HG03457 (cell line): ENCODE measurements around the gene FAM118B.

Source experiments
- ATAC-seq: cut with Tn5 transposase; IDR thresholded peaks from one replicate; pipeline ENCODE4 v1.9.1; 2021; ENCODE audit warnings: moderate number of reproducible peaks; ENCODE audit not compliant: unreplicated experiment

The FAM118B gene

DNA sequence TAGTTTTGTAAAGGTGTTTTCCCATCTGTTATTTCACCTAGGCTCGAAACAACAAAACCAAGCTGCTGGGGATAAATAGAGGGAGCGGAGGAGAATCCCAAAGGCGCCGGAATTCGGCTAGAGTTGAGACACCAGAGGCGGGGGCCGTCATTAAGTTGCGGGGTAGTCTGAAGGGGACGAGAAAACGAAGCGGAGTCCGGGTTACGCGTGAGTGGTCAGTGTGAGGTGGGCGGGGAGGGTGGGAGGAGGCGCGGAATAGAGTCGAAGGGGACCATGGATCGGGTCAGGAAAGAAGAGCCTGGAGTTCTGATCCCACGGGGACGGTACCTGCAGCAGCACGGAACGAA is 56.8 kb downstream of the FAM118B start:
- ATAC-seq = no peak

DNA sequence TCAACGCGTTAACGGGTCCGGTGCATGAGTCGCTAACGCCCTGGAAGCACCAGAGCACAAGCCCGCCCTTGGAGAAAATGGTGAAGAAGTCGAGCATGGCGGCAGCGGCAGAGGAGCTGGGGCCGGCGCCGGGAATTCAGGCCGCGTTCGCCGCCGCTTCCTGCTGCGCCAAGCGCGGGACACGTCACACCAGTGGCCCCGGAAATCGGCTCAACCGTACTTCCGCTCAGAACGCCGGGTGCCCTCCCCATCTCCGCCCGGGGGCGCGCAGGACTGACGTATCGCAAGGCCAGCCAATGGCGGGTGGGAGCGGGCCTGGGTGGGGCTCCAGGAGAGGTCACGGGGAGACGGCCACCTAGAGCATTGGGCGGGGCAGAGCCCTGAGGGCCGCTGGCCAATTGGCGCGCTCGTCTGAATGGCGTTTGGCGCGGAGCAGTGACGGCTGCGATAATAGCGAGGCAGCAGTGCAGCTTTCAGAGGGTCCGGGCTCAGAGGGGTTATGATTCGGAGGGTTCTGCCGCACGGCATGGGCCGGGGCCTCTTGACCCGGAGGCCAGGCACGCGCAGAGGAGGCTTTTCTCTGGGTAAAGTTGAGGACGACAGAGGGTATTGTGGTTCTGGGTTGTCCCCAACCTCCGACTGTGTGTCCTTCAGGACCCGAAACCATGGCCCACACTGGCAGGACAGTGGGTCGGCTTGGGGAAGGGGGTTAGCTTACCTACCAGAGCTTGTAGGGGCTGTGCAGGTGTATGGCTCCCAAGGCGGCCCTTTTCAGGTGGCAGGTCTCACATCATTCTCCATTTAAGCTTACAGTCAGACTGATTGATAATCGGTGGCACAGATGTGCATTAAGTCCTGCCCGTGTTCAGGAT is 57.4 kb downstream of the FAM118B start, which contains the start of the genes FOXRED1 and SRPRA:
TSS of gene FOXRED1 (plus strand) at position 447 of the 872 bp plus-strand sequence. CDS start at position 500, 53 bp downstream.
TSS of gene SRPRA (minus strand) at position 188 of the 872 bp plus-strand sequence. CDS start at position 97, 91 bp downstream.
- peak; percentile 97 for ATAC-seq

DNA sequence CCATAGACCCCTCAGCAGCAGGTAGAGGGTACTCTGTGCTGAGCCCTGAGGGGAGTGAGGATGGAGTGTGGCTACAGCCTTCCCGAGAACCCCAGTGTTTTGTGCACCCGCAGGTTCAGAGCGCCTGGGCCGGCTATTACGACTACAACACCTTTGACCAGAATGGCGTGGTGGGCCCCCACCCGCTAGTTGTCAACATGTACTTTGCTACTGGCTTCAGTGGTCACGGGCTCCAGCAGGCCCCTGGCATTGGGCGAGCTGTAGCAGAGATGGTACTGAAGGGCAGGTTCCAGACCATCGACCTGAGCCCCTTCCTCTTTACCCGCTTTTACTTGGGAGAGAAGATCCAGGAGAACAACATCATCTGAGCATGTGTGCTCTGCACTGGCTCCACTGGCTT is 65.7 kb downstream of the FAM118B start:
- no peak for ATAC-seq

DNA sequence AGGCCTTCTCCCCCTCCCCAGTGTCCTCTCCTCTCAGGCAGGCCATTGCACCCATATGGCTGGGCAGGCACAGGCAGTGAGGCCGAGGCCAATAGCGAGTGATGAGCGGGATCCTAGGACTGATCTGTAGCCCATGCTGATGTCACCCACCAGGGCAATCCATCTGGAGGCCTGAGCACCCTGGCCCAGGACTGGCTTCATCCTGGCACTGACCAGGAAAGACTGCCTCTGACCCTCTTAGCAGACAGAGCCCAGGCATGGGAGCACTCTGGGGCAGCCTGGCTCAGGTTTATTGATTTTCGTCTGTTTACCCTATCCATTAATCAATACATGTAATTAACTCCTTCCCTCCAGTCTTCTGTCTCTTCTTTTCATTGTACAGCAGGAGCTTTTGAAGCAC is 66.2 kb downstream of the FAM118B start:
- no peak for ATAC-seq

DNA sequence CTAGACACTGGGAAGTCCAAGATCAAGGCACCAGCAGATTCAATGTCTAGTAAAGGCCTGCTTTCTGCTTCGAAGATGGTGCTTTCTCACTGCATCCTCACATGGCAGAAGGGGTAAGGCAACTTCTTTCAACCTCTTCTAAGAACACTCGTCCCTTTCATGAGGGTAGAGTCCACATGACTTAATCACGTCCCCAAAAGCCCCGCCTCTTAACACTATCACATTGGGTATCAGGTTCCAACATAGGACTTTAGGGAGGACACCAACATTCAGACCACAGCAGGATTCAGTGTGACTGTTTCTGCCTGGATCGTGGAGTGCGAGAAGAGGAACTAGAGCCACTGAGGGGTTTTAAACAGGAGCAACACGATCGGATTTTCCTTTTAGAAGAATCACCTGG is 67.6 kb downstream of the FAM118B start:
- no peak for ATAC-seq

DNA sequence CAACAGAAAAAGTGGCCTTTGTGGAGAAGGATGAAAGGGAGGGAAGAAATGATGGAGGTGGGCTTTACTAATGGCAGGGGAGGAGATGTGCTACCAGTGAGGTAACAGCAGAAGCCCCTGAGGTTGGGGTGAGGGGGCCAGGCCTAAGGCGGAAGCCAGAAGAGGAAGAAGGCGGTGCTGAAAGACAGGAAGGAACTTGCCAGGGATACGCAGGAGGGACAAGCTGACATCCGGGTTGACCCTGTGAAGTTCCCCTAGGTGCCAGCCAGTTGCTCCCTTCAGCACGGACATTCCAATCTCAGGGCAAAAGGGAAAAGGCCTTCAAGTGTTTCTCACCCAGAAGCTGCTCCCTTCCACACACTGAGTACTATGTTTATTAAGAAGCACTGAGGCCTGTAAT is 69.0 kb downstream of the FAM118B start:
- ATAC-seq = no peak

DNA sequence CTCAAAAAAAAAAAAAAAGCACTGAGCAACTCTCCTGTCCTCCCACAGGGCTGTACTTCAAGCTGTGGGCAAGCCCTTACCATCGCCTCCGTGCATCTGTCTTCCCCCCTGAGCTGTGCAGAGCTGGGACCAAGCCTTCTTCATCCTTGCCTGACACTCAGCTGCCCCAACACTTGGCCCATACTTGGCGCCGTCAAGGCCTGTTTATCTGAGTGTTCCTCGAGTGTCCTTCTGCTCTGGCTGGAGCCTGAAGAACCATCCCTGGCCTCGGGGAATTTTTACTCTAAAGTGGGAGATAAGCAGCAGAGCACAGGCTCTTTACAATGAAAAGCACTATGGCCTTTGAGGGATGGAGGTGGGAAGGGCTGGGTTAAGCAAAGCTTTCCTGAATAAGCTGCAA is 69.7 kb downstream of the FAM118B start:
- ATAC-seq = no peak

- ATAC-seq = no peak
Observed at GRCh38 chr11:126281666-126282175, 70.1 kb downstream of the FAM118B start.

DNA sequence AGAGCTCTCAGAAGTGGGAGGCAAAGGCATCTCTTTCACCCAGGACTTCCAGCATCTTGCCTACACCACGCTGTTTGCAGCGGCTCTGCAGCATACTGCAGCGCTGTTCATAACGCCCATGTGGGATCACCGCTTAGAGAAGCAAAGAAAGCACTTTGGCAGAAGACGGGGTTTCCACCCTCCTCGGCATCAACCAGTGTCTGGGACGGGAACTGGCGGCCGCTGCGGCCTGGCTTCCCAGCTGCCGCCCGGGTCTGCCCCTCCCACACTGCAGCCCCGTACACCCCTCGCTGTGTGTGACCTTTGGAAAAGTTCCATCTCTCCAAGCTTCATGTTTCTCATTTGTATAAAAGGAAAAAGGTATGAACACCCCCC is 70.8 kb downstream of the FAM118B start:
- ATAC-seq = no peak

- no peak for ATAC-seq
Observed at GRCh38 chr11:126282736-126283591, 71.4 kb downstream of the FAM118B start, which contains the start of gene TIRAP. Gene TIRAP (plus strand): TSS chr11:126283093. CDS start chr11:126290895, 7,802 bp downstream.

DNA sequence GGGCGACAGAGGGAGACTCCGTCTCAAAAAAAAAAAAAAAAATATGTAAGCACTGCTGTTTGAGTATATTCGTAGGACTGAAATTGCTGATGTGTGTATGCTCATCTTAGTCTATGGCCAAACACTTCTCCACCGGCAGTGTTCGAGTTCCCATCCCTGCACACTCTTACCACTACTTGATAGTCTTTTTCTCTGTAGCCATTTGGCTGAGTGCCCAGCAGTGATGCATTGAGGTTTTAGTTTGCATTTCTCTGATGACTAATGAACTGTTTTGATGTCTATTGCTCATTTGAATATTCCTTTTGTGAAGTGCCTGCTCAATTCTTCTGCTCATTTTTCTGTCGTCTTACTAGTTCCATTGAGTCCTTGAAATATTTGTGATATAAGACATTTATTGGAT is 73.2 kb downstream of the FAM118B start:
- peak; percentile 53 for ATAC-seq

DNA sequence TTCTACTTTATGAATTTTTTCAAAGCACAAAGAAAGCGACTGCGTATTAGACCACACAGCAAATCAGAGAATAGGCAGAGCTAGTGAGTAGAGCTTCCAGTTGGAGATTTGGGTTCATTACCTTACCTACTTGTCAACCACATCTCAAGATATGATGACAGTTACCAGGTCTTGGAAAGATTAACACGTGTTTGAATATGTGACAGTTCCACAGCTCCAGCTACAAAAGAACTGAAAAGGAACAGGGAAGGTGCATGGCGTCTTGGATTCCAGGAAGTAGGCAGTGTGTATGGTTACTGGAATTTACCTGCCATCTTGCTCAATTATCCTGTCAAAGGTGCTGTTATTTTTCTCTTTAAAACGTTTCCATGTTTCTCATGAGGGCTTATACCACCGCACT is 76.7 kb downstream of the FAM118B start:
- no peak for ATAC-seq

DNA sequence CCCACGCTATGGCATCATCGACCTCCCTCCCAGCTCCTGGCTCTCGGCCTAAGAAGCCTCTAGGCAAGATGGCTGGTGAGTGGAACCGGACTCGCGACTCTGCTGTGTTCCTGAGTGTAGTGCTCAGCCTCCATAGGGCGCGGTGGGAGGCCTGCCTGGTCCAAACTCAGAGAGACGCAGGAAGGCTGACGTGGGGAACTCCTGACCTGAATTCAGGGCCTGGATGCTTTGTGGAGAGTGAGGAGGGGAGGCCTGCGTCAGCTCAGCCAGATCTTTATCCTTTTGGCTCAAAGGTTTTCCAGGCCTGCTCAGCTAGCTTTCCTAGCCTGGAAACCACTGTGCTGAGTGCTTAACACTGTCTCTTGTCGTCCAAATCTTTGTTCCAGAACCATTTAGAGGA is 79.3 kb downstream of the FAM118B start:
- ATAC-seq = no peak

- no peak for ATAC-seq
Observed at GRCh38 chr11:126293726-126294125, 82.1 kb downstream of the FAM118B start.

DNA sequence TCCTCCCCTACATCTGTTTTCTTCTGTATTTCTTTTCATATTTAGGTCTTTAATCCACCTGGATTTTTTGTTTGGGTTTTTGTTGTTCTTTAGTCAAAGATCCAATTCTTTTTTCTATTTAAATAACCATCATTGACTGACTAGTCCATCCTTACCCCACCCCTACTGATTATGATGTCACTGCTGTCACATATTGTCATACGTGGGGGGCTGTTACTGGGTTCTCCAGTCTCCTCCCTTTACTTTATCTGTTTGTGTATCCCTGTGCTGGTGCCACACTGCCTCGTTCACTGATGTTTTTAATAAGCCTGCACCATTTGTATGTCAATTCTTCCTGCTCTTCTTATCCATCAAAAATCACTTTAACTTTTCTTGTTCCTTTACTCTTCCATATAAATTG is 85.4 kb downstream of the FAM118B start:
- ATAC-seq = no peak

GRCh38 chr11:126303623-126304456 is 92.3 kb downstream of the FAM118B start, which contains the start of gene DCPS:
Gene DCPS (plus strand): TSS chr11:126304060. CDS start chr11:126304081, 21 bp downstream.
- peak; percentile 86 for ATAC-seq

DNA sequence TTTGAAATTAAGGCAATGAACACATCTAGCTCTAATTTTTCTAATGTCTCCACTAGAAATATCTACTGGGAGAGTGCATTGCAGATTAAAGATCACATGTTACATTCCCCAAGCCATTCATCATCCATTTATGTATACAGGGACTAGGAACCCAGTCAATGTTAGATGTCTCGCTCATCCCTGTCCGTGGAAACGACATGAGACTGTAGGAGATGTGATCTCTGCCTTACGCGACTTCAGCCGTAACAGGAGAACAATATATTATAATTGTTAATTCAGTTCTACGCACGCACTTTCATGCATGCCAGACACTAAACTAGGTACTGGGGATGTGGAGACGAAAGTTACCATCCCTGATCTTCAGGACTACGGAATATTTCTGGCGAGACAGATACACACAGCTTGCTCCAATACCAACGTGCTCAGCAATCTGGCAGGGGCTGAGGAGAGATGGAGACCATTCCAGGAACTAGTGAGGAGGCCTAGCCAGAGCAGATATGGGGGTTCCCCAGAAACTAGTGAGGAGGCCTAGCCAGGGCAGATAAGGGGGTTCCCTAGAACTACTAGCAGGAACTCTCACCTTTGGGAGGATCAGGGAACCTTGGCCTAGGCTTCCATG is 93.0 kb downstream of the FAM118B start:
- ATAC-seq = no peak

DNA sequence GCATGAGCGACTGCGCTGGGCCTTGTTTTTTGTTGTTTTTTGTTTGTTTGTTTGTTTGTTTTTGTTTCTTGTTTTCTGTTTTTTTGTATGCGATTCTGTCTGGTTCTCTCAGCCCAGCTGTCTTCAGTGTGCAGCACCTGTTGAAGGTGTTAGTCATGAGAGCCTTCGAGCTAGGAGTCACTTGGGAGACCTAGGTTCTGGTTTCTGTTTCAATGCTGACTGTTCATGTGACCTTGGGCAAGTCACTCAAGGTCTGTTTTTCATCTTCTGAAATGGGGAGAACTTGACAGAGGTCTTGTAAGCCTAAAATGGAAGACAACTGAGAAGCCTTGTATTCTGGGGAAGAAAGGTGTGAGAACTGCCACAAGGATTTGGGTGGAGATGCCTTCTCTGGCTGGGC is 94.1 kb downstream of the FAM118B start:
- ATAC-seq = peak; percentile 47

DNA sequence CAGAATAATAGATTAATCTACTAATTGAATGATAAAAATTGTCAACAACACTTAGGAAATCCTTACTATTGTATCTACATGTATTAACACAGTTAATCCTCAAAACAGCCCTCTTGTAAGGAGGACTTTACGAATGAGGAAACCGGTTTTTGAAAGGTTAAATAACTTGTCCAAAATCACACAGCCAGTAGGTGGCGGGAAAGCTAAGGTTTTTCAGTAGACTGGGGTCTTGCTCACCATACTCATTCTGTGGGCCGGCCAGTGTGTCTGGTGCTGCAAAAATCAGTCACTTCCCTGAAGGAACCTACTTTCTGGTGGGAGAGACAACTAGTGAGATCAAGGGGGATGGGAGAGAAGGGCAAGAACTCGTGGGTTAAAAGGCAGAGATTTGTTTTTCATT is 96.1 kb downstream of the FAM118B start:
- no peak for ATAC-seq

GRCh38 chr11:126308271-126308671 is 96.7 kb downstream of the FAM118B start:
- no peak for ATAC-seq
